K562 (cell line): ENCODE data around the gene COX6B1. TPM values are rescaled to one million over a fixed set of nuclear protein-coding genes. Genes with fewer than 3 reads are reported as not detected.
A peak's percentile ranks its signal among the peaks of the same experiment; 100 is the strongest.

Experiments used
- ATAC-seq: fragments of 200-7000 bp; cut with Tn5 transposase; 3 replicates; pipeline ENCODE4 v1.9.1; 2020; ENCODE audit warnings: moderate library complexity
- BruUV-seq: library from RNA; stranded (reverse); fragments of 400-500 nt; replicated peaks from 2 replicates; lab custom pipeline; 2021; lab: Mats Ljungman, UMichigan
- CTCF ChIA-PET: fragments of 300-600 bp; formaldehyde crosslinking; extraction: SDS; loops from one replicate; lab custom pipeline; 2021; ENCODE audit warnings: low intra/inter-chr PET ratio; lab: Yijun Ruan, JAX
- POLR2A ChIA-PET: fragments of 300-600, 350-650 bp; sonication (Branson Sonifier 250); formaldehyde crosslinking; extraction: SDS; loops from one replicate; lab custom pipeline; 2021; ENCODE audit warnings: antibody characterized with exemption, inconsistent platforms; lab: Yijun Ruan, JAX
- DNase-seq, 4 experiments: peaks; one replicate each; pipeline versions ENCODE4 v3.0.0 to v3.0.0-alpha.2; 2011 to 2018; ENCODE audit warnings: low spot score in 3 of 4, mixed read lengths in 3 of 4; ENCODE audit errors: extremely low read depth in 1 of 4
- FAIRE-seq: peaks from 2 replicates; lab custom pipeline; 2011; peaks lifted over from hg19 to GRCh38; lab: Jason Lieb, UNC
- H2AFZ ChIP-seq: 2 replicates; pipeline ENCODE4 v1.6.0; 2011; ENCODE audit warnings: low read depth, low read length, control low read depth, inconsistent platforms
- H3K27ac ChIP-seq: fragments of 200-600 bp; 3 replicates; pipeline ENCODE4 v1.8.0; 2011; ENCODE audit warnings: low read depth, mild to moderate bottlenecking, control low read depth, inconsistent platforms, low read length, moderate library complexity, mixed read lengths; ENCODE audit errors: extremely low read depth
- H3K27me3 ChIP-seq, 2 experiments: fragments of 300-600 bp in 1 of 2; 2 replicates in 1 of 2; 3 replicates in 1 of 2; pipeline versions ENCODE4 v1.6.0 to v1.8.0; 2011; ENCODE audit warnings: inconsistent platforms in 2 of 2, low read length in 2 of 2, mild to moderate bottlenecking in 1 of 2, mixed read lengths in 1 of 2, moderate library complexity in 1 of 2; ENCODE audit not compliant: control insufficient read depth in 2 of 2, insufficient read depth in 2 of 2
- H3K36me3 ChIP-seq: fragments of 300-600 bp; 3 replicates; pipeline ENCODE4 v1.8.0; 2011; ENCODE audit warnings: mild to moderate bottlenecking, low read length, inconsistent platforms; ENCODE audit not compliant: control insufficient read depth, insufficient read depth
- H3K4me1 ChIP-seq, 2 experiments: fragments of 200-600 bp in 1 of 2; replicated peaks in 1 of 2; 2 replicates in 1 of 2; 3 replicates in 1 of 2; pipeline versions ENCODE4 v1.5.1 to v1.8.0; 2011; ENCODE audit warnings: inconsistent platforms in 2 of 2, low read length in 2 of 2, mild to moderate bottlenecking in 1 of 2, mixed read lengths in 1 of 2, moderate library complexity in 1 of 2; ENCODE audit not compliant: control insufficient read depth in 2 of 2, insufficient read depth in 2 of 2
- H3K4me2 ChIP-seq: 2 replicates; pipeline ENCODE4 v1.6.1; 2011; ENCODE audit warnings: low read length, control low read depth, inconsistent platforms, mixed read lengths; ENCODE audit not compliant: insufficient read depth
- H3K4me3 ChIP-seq: fragments of 200-600 bp; sonication (generic), shearing (Covaris generic); 2 replicates; pipeline ENCODE4 v1.5.1; 2016; ENCODE audit warnings: control low read depth, inconsistent platforms
- H3K79me2 ChIP-seq: fragments of 200-600 bp; 3 replicates; pipeline ENCODE4 v1.8.0; 2011; ENCODE audit warnings: low read length, inconsistent platforms; ENCODE audit not compliant: control insufficient read depth, insufficient read depth
- H3K9ac ChIP-seq, 2 experiments: 2 replicates each; pipeline versions ENCODE4 v1.6.0 to v1.6.1; 2011; ENCODE audit warnings: low read depth in 2 of 2, low read length in 2 of 2, control low read depth in 1 of 2, inconsistent platforms in 1 of 2, mild to moderate bottlenecking in 1 of 2, mixed read lengths in 1 of 2; ENCODE audit not compliant: insufficient read depth in 1 of 2
- H3K9me1 ChIP-seq: one replicate; pipeline ENCODE4 v1.6.0; 2011; ENCODE audit warnings: inconsistent platforms, mild to moderate bottlenecking, low read length, moderate library complexity; ENCODE audit not compliant: control insufficient read depth, insufficient read depth
- H3K9me3 ChIP-seq: replicated peaks from 2 replicates; pipeline ENCODE4 v1.5.1; 2011; ENCODE audit warnings: low read depth, low read length, inconsistent platforms; ENCODE audit not compliant: control insufficient read depth, insufficient read depth
- H4K20me1 ChIP-seq: replicated peaks from 2 replicates; pipeline ENCODE4 v1.6.1; 2011; ENCODE audit warnings: low read length, inconsistent platforms, mixed read lengths; ENCODE audit not compliant: control insufficient read depth, insufficient read depth
- CREB5 ChIP-seq: fragments of 250-450 bp; sonication (Bioruptor Pico); IDR thresholded peaks from 2 replicates; pipeline ENCODE4 v1.5.0; 2020; ENCODE audit warnings: mild to moderate bottlenecking
- ETV5 ChIP-seq: sonication (generic); formaldehyde crosslinking; IDR thresholded peaks from 2 replicates; pipeline ENCODE4 v1.4.0; 2020; ENCODE audit warnings: low read depth, mild to moderate bottlenecking, missing genetic modification reagents
- EZH2 ChIP-seq: IDR thresholded peaks from 2 replicates; pipeline ENCODE4 v1.6.1; 2012; ENCODE audit warnings: low read depth, mild to moderate bottlenecking, inconsistent platforms, low read length, borderline replicate concordance
- FOXP1 ChIP-seq: sonication (generic); formaldehyde crosslinking; IDR thresholded peaks from 2 replicates; pipeline ENCODE4 v1.8.0; 2022; ENCODE audit warnings: mild to moderate bottlenecking, missing genetic modification reagents
- GABPA ChIP-seq: fragments of 200-800 bp; sonication (Bioruptor generic); conservative IDR thresholded peaks from 2 replicates; pipeline ENCODE4 v1.6.1; 2016; ENCODE audit warnings: low read depth, missing genetic modification characterization, missing compliant biosample characterization
- KAT2B ChIP-seq: IDR thresholded peaks from one replicate; pipeline ENCODE4 v1.6.1; 2012; ENCODE audit warnings: low read depth, mild to moderate bottlenecking, control low read depth, inconsistent platforms, low read length, moderate library complexity
- MAX ChIP-seq: sonication (generic); formaldehyde crosslinking; IDR thresholded peaks from 2 replicates; pipeline ENCODE4 v1.9.0; 2022; ENCODE audit warnings: mild to moderate bottlenecking, missing genetic modification reagents
- MYC ChIP-seq, 2 experiments: fragments of 250-450 bp in 1 of 2; sonication (Bioruptor Pico) in 1 of 2; IDR thresholded peaks; 2 replicates each; pipeline versions ENCODE4 v1.5.1 to v1.6.1; 2012 to 2021; ENCODE audit warnings: low read depth in 2 of 2, borderline replicate concordance in 1 of 2, improper control_type of control experiment in 1 of 2, low read length in 1 of 2, mild to moderate bottlenecking in 1 of 2, moderate library complexity in 1 of 2
- MYNN ChIP-seq, 2 experiments: sonication (generic); formaldehyde crosslinking in 1 of 2; IDR thresholded peaks; 2 replicates each; pipeline versions ENCODE4 v1.5.0 to v1.6.1; 2016 to 2020; ENCODE audit warnings: antibody characterized with exemption in 1 of 2, missing genetic modification reagents in 1 of 2
- NCOA6 ChIP-seq: fragments of 450-650 bp; IDR thresholded peaks from 2 replicates; pipeline ENCODE4 v1.6.1; 2017; ENCODE audit warnings: mild to moderate bottlenecking
- PCBP1 ChIP-seq: fragments of 200-400 bp; formaldehyde crosslinking; IDR thresholded peaks from 2 replicates; pipeline ENCODE4 v1.6.1; 2018; ENCODE audit warnings: mild to moderate bottlenecking, low read depth, low read length; ENCODE audit not compliant: poor library complexity, severe bottlenecking
- PHF8 ChIP-seq: fragments of 200-600 bp; sonication (generic); IDR thresholded peaks from 2 replicates; pipeline ENCODE4 v1.6.1; 2012; ENCODE audit warnings: mixed run types, mild to moderate bottlenecking, inconsistent platforms, low read length, moderate library complexity, borderline replicate concordance
- RBM39 ChIP-seq: fragments of 200-400 bp; formaldehyde crosslinking; optimal IDR thresholded peaks from 2 replicates; pipeline ENCODE3; 2018; ENCODE audit warnings: low read depth, low read length
- TAF9B ChIP-seq: fragments of 450-650 bp; IDR thresholded peaks from 2 replicates; pipeline ENCODE4 v1.6.1; 2018; ENCODE audit warnings: mild to moderate bottlenecking; ENCODE audit not compliant: partially characterized antibody
- USF2 ChIP-seq: sonication (generic); formaldehyde crosslinking; IDR thresholded peaks from 2 replicates; pipeline ENCODE4 v1.5.0; 2020; ENCODE audit warnings: missing genetic modification reagents
- ZC3H8 ChIP-seq: fragments of 450-650 bp; IDR thresholded peaks from 2 replicates; pipeline ENCODE4 v1.6.1; 2017
- ZNF140 ChIP-seq: fragments of 250-450 bp; sonication (Bioruptor Pico); IDR thresholded peaks from 2 replicates; pipeline ENCODE4 v1.8.0; 2021; ENCODE audit warnings: moderate library complexity, mild to moderate bottlenecking, inconsistent platforms
- ZNF347 ChIP-seq: fragments of 450-650 bp; formaldehyde crosslinking; IDR thresholded peaks from 2 replicates; pipeline ENCODE4 v1.4.0; 2020; ENCODE audit warnings: low read depth, mild to moderate bottlenecking, moderate library complexity
- ZNF76 ChIP-seq: fragments of 250-450 bp; sonication (Bioruptor Pico); IDR thresholded peaks from 2 replicates; pipeline ENCODE4 v1.4.0; 2020; ENCODE audit warnings: mild to moderate bottlenecking, moderate library complexity, borderline replicate concordance
- WGBS: fragments of 100-300 bp; shearing (Covaris generic); methylation state at CpG from one replicate; pipeline ENCODE4 v1.1.6; 2016; ENCODE audit warnings: low coverage, mixed read lengths; ENCODE audit not compliant: insufficient coverage; ENCODE audit errors: missing lambda C conversion rate; 5-methylcytosine and 5-hydroxymethylcytosine counted together
- in situ Hi-C: fragments of 300-500 bp; cut with MboI; formaldehyde crosslinking; loops from 4 replicates; pipeline ENCODE4 v1.15.0; 2018; ENCODE audit warnings: inconsistent platforms, mixed read lengths
- intact Hi-C: fragments of 100-400 bp; cut with micrococcal nuclease; formaldehyde crosslinking; loops from 2 replicates; pipeline ENCODE4 v1.14.2; 2022
- polyA plus RNA-seq, 8 experiments: library from polyadenylated mRNA; depleted of rRNA in 4 of 8; stranded (reverse) in 5 of 8; unstranded in 3 of 8; fragments of >200 nt; fragmentation: Nextera tagmentation in 2 of 8; fragmentation: Illumina TruSeq in 1 of 8; extraction: Ambion mirVana in 2 of 8; extraction: Trizol in 1 of 8; gene quantifications; 2 replicates each; pipeline versions ENCODE4 v1.2.1 to v1.2.3, GENCODE V29; 2011 to 2014; ENCODE audit warnings: inconsistent platforms in 1 of 8, missing spikeins in 1 of 8
- total RNA-seq, 7 experiments: library from RNA; depleted of rRNA in 6 of 7; stranded (reverse); fragments of >200 nt in 6 of 7; fragmentation: Illumina TruSeq in 2 of 7; extraction: Trizol in 2 of 7; gene quantifications; 2 replicates each; pipeline versions ENCODE4 v1.2.1 to v1.2.3, GENCODE V29; 2011 to 2021; ENCODE audit warnings: low replicate concordance in 1 of 7

The COX6B1 gene
- total and polyA plus RNA-seq, 9 of the 15 experiments (the other 6 are each of a cell fraction or from before 2014, with no cell fraction given), result 777 to 2,393 (median 1,219) TPM

GRCh38 chr19:35693835-35694599 lies 45.9 kb downstream of the COX6B1 start:
- peak; percentile 100 for ATAC-seq
- TF ChIP-seq MAX (CRISPR knock-in tag) (no peak), FOXP1 (CRISPR knock-in tag) (no peak), PHF8 (no peak), PCBP1 (no peak), USF2 (CRISPR knock-in tag) (no peak), ETV5 (CRISPR knock-in tag) (no peak), MYC (IDR thresholded peaks at IDR 0.05; ENCODE audit: low read depth, low read length) (peak; percentile 62; the same call in 1 of the 2 replicates), MYC (CRISPR knock-in tag; IDR thresholded peaks at IDR 0.05; ENCODE audit: borderline replicate concordance, low read depth) (no peak), CREB5 (CRISPR knock-in tag) (no peak), MYNN (IDR thresholded peaks at IDR 0.05) (peak; percentile 63; the same call in 1 of the 2 replicates), MYNN (CRISPR knock-in tag; IDR thresholded peaks at IDR 0.05) (no peak), ZNF140 (CRISPR knock-in tag) (no peak), TAF9B (no peak), GABPA (tag) (no peak), RBM39 (no peak), EZH2 (no peak), KAT2B (no peak), NCOA6 (no peak), ZNF347 (CRISPR knock-in tag) (no peak), ZC3H8 (peak; percentile 54; the same call in 1 of the 2 replicates), ZNF76 (CRISPR knock-in tag) (no peak)

More at GRCh38 chr19:35693835-35694599, 45.9 kb downstream of the COX6B1 start:
- no peak overlapping the region for H3K27ac ChIP-seq
- DNase-seq (peak; percentile 87 to 92 (median 89)), FAIRE-seq (peak; percentile 95)
- no peaks in the 10 kb centered on the region for H3K9me1 ChIP-seq
- H3K4me2 ChIP-seq, result no peak overlapping the region
- 11% methylated on average over 6 of the region's 8 CpGs for WGBS
- intact Hi-C loops (loop anchor here (1.0 kb wide), 4 partner anchors 23 to 237 kb away; no protein-coding TSS in a partner anchor), in situ Hi-C loops (no loop called here)
- POLR2A ChIA-PET, result no interaction called here
- no peaks in the 10 kb centered on the region for H3K27me3 ChIP-seq
- CTCF ChIA-PET, result interaction anchor here (0.7 to 3.6 kb wide), 5 partner anchors 23 to 238 kb away, joined by 7 to 76 read pairs (median 22); partner anchors contain the start of gene KMT2B
- H3K36me3 ChIP-seq, result no peaks in the 10 kb centered on the region
- H3K9me3 ChIP-seq, result peaks cover 5% of the 10 kb centered on the region; the same call in 1 of the 2 replicates
- H3K79me2 ChIP-seq, result no peaks in the 10 kb centered on the region
- no peaks in the 10 kb centered on the region; a peak in 1 of 5 replicates for H3K4me1 ChIP-seq
- H2AFZ ChIP-seq, result no peak overlapping the region
- no peak overlapping the region for H3K4me3 ChIP-seq
- no TSS peak for BruUV-seq
- no peaks in the 10 kb centered on the region for H4K20me1 ChIP-seq
- H3K9ac ChIP-seq, result no peak overlapping the region
